ENCODE measurements around the gene RBMS1.

- TF ChIP-seq CTCF (conservative IDR thresholded peaks at IDR 0.05; ENCODE audit: low read length), result no peak
- no peak for TF ChIP-seq EZH2phosphoT487 (IDR thresholded peaks at IDR 0.05; ENCODE audit: borderline replicate concordance)
Measured at GRCh38 chr2:160471950-160472349, 21.7 kb downstream of the RBMS1 start.
